Right atrium auricular region (tissue), 2 donors: ENCODE measurements around the gene ZNF81. TPM values are rescaled to one million over a fixed set of nuclear protein-coding genes. Genes with fewer than 3 reads are reported as not detected.

Experiments
- DNase-seq: peaks from one replicate; pipeline ENCODE4 v3.0.0-alpha.2; 2019; ENCODE audit warnings: low spot score
- H3K27ac ChIP-seq, 2 donors: fragments of 200-600 bp; sonication (generic); 1 replicate in 1 of 2; 2 replicates in 1 of 2; pipeline ENCODE4 v1.5.1; 2016 to 2019
- H3K27me3 ChIP-seq, 2 donors: fragments of 200-600 bp; sonication (generic); one replicate each; pipeline versions ENCODE4 v1.5.1 to v1.6.0; 2017 to 2019
- H3K36me3 ChIP-seq: fragments of 200-600 bp; sonication (generic); one replicate; pipeline ENCODE4 v1.5.1; 2016
- H3K4me1 ChIP-seq, 2 donors: fragments of 200-600 bp; sonication (generic); one replicate each; pipeline versions ENCODE4 v1.5.1 to v1.6.0; 2017 to 2019
- H3K4me3 ChIP-seq, 2 donors: fragments of 200-600 bp; sonication (generic); 1 replicate in 1 of 2; 2 replicates in 1 of 2; pipeline ENCODE4 v1.5.1; 2017 to 2019; ENCODE audit warnings: mild to moderate bottlenecking in 1 of 2, moderate library complexity in 1 of 2
- H3K9me3 ChIP-seq, 2 donors: fragments of 200-600 bp; sonication (generic); one replicate each; pipeline ENCODE4 v1.5.1; 2019
- CTCF ChIP-seq, 2 donors: fragments of 200-600 bp; sonication (generic); IDR thresholded peaks; one replicate each; pipeline ENCODE4 v1.5.1; 2019; ENCODE audit warnings: antibody characterized with exemption in 2 of 2
- total RNA-seq, 2 donors: library from RNA; depleted of rRNA; stranded (reverse); fragments of >200 nt; gene quantifications; one replicate each; pipeline ENCODE4 v1.1.0, GENCODE V29; 2016

Gene ZNF81
- total RNA-seq, 2 donors from 2014 or later = 3.6 to 4.7 TPM

GRCh38 chrX:47864785-47865184 lies 28.1 kb downstream of the ZNF81 start:
- no peak overlapping the region for H3K4me3 ChIP-seq
- H3K36me3 ChIP-seq = no peaks in the 10 kb centered on the region
- no peak for DNase-seq
- no peak for TF ChIP-seq CTCF (IDR thresholded peaks at IDR 0.05)
- H3K27me3 ChIP-seq = no peaks in the 10 kb centered on the region
- H3K9me3 ChIP-seq = no peaks in the 10 kb centered on the region
- no peak overlapping the region for H3K27ac ChIP-seq
- no peaks in the 10 kb centered on the region for H3K4me1 ChIP-seq

GRCh38 chrX:47873123-47873522 lies 36.4 kb downstream of the ZNF81 start:
- H3K27ac ChIP-seq = no peak overlapping the region
- H3K9me3 ChIP-seq = no peaks in the 10 kb centered on the region
- H3K4me1 ChIP-seq = no peaks in the 10 kb centered on the region
- H3K27me3 ChIP-seq = no peaks in the 10 kb centered on the region
- DNase-seq = no peak
- no peak for TF ChIP-seq CTCF (IDR thresholded peaks at IDR 0.05)
- no peaks in the 10 kb centered on the region for H3K36me3 ChIP-seq
- no peak overlapping the region for H3K4me3 ChIP-seq

GRCh38 chrX:47877327-47877726 lies 40.6 kb downstream of the ZNF81 start:
- DNase-seq = no peak
- H3K36me3 ChIP-seq = no peaks in the 10 kb centered on the region
- no peak overlapping the region for H3K27ac ChIP-seq
- H3K9me3 ChIP-seq = peaks cover 0 to 13% of the 10 kb centered on the region in 2 donors
- no peaks in the 10 kb centered on the region for H3K4me1 ChIP-seq
- no peak overlapping the region for H3K4me3 ChIP-seq
- no peaks in the 10 kb centered on the region for H3K27me3 ChIP-seq
- no peak for TF ChIP-seq CTCF (IDR thresholded peaks at IDR 0.05)

- no peak for DNase-seq
- TF ChIP-seq CTCF (IDR thresholded peaks at IDR 0.05) = no peak
- peaks cover 0 to 13% of the 10 kb centered on the region in 2 donors for H3K9me3 ChIP-seq
- no peak overlapping the region for H3K27ac ChIP-seq
- no peaks in the 10 kb centered on the region for H3K36me3 ChIP-seq
- H3K4me1 ChIP-seq = no peaks in the 10 kb centered on the region
- no peak overlapping the region for H3K4me3 ChIP-seq
- no peaks in the 10 kb centered on the region for H3K27me3 ChIP-seq
These were observed 41.5 kb downstream of the ZNF81 start for GRCh38 chrX:47878198-47878597.

- Histone ChIP-seq H3K4me3 (no peak overlapping the region), H3K9me3 (peaks cover 0 to 13% of the 10 kb centered on the region in 2 donors), H3K27me3 (no peaks in the 10 kb centered on the region), H3K27ac (no peak overlapping the region), H3K4me1 (no peaks in the 10 kb centered on the region), H3K36me3 (no peaks in the 10 kb centered on the region)
- no peak for DNase-seq
- no peak for TF ChIP-seq CTCF (IDR thresholded peaks at IDR 0.05)
These were observed 42.8 kb downstream of the ZNF81 start for GRCh38 chrX:47879463-47879862.

GRCh38 chrX:47880927-47881326 lies 44.2 kb downstream of the ZNF81 start:
- no peak for TF ChIP-seq CTCF (IDR thresholded peaks at IDR 0.05)
- DNase-seq = no peak

More at GRCh38 chrX:47880927-47881326, 44.2 kb downstream of the ZNF81 start:
- no peaks in the 10 kb centered on the region for H3K36me3 ChIP-seq
- H3K4me3 ChIP-seq = no peak overlapping the region
- H3K27ac ChIP-seq = no peak overlapping the region
- H3K4me1 ChIP-seq = no peaks in the 10 kb centered on the region
- no peaks in the 10 kb centered on the region for H3K27me3 ChIP-seq
- peaks cover 0 to 13% of the 10 kb centered on the region in 2 donors for H3K9me3 ChIP-seq
